IMR-90 (cell line): ENCODE results near the gene UNC13B. TPM values are rescaled to one million over a fixed set of nuclear protein-coding genes. Genes with fewer than 3 reads are reported as not detected.

ENCODE experiments used
- ATAC-seq: fragments of 200-7000 bp; cut with Tn5 transposase; 2 replicates; pipeline ENCODE4 v1.9.1; 2020; ENCODE audit warnings: low read depth, mild to moderate bottlenecking, moderate library complexity
- Bru-seq: library from RNA; stranded (reverse); fragments of 400-500 nt; gene quantifications from one replicate; lab custom pipeline; 2021; lab: Mats Ljungman, UMichigan
- BruChase-seq, 2 experiments: library from RNA; stranded (reverse); fragments of 400-500 nt; gene quantifications; one replicate each; lab custom pipeline; 2021; lab: Mats Ljungman, UMichigan
- BruUV-seq: library from RNA; stranded (reverse); fragments of 400-500 nt; replicated peaks from 2 replicates; lab custom pipeline; 2021; lab: Mats Ljungman, UMichigan
- CTCF ChIA-PET: fragments of 300-600 bp; formaldehyde crosslinking; extraction: SDS; loops from one replicate; lab custom pipeline; 2021; ENCODE audit warnings: antibody characterized with exemption; lab: Yijun Ruan, JAX
- POLR2A ChIA-PET: fragments of 300-600 bp; sonication (Branson Sonifier 250); formaldehyde crosslinking; loops from one replicate; lab custom pipeline; 2022; ENCODE audit warnings: antibody characterized with exemption; ENCODE audit not compliant: unreplicated experiment; lab: Charles Lee
- DNase-seq: peaks from one replicate; pipeline ENCODE4 v3.0.0; 2013
- H2AFZ ChIP-seq: replicated peaks from 2 replicates; pipeline ENCODE3; 2013; ENCODE audit warnings: low read length, mild to moderate bottlenecking; ENCODE audit not compliant: poor library complexity
- H2AK5ac ChIP-seq: 2 replicates; pipeline ENCODE4 v1.6.1; 2013; ENCODE audit warnings: low read depth, low read length, inconsistent platforms
- H2AK9ac ChIP-seq: replicated peaks from 2 replicates; pipeline ENCODE3; 2013; ENCODE audit warnings: mild to moderate bottlenecking, low read depth, low read length, moderate library complexity; ENCODE audit not compliant: poor library complexity
- H2BK120ac ChIP-seq: 2 replicates; pipeline ENCODE4 v1.6.1; 2013; ENCODE audit warnings: low read depth, low read length, inconsistent platforms
- H2BK15ac ChIP-seq: 3 replicates; pipeline ENCODE4 v1.6.1; 2013; ENCODE audit warnings: low read depth, low read length, inconsistent platforms
- H2BK20ac ChIP-seq: 2 replicates; pipeline ENCODE4 v1.6.1; 2013; ENCODE audit warnings: low read depth, mild to moderate bottlenecking, inconsistent platforms, low read length, moderate library complexity
- H2BK5ac ChIP-seq: 2 replicates; pipeline ENCODE4 v1.6.1; 2013; ENCODE audit warnings: mild to moderate bottlenecking, low read depth, low read length, inconsistent platforms; ENCODE audit not compliant: poor library complexity, severe bottlenecking
- H3K14ac ChIP-seq: replicated peaks from 2 replicates; pipeline ENCODE4 v1.6.1; 2013; ENCODE audit warnings: low read depth, low read length, inconsistent platforms
- H3K18ac ChIP-seq: 2 replicates; pipeline ENCODE4 v1.6.1; 2013; ENCODE audit warnings: low read depth, low read length, control low read depth
- H3K23ac ChIP-seq: 2 replicates; pipeline ENCODE4 v1.6.1; 2013; ENCODE audit warnings: low read depth, low read length, inconsistent platforms
- H3K27ac ChIP-seq: 2 replicates; pipeline ENCODE4 v1.5.1; 2013; ENCODE audit warnings: mild to moderate bottlenecking, control low read depth, low read length; ENCODE audit not compliant: insufficient read depth
- H3K27me3 ChIP-seq: 2 replicates; pipeline ENCODE4 v1.6.1; 2013; ENCODE audit warnings: low read length; ENCODE audit not compliant: control insufficient read depth, insufficient read depth
- H3K36me3 ChIP-seq: 2 replicates; pipeline ENCODE4 v1.6.1; 2013; ENCODE audit warnings: low read length, mixed read lengths; ENCODE audit not compliant: control insufficient read depth, insufficient read depth
- H3K4ac ChIP-seq: 2 replicates; pipeline ENCODE4 v1.6.1; 2013; ENCODE audit warnings: low read depth, low read length, inconsistent platforms
- H3K4me1 ChIP-seq: 2 replicates; pipeline ENCODE4 v1.6.1; 2013; ENCODE audit warnings: low read length, mixed read lengths; ENCODE audit not compliant: control insufficient read depth, insufficient read depth
- H3K4me2 ChIP-seq: 2 replicates; pipeline ENCODE4 v1.6.1; 2013; ENCODE audit warnings: low read depth, mild to moderate bottlenecking, control low read depth, low read length, moderate library complexity
- H3K4me3 ChIP-seq: 2 replicates; pipeline ENCODE4 v1.5.1; 2013; ENCODE audit warnings: low read depth, mild to moderate bottlenecking, control low read depth, low read length, moderate library complexity; ENCODE audit not compliant: insufficient read depth
- H3K56ac ChIP-seq: 2 replicates; pipeline ENCODE4 v1.6.1; 2013; ENCODE audit warnings: low read length, inconsistent platforms; ENCODE audit not compliant: insufficient read depth; ENCODE audit errors: extremely low read depth
- H3K79me1 ChIP-seq, 2 experiments: 2 replicates each; pipeline ENCODE4 v1.6.1; 2013; ENCODE audit warnings: low read length in 2 of 2, inconsistent platforms in 1 of 2, low read depth in 1 of 2
- H3K9ac ChIP-seq: 2 replicates; pipeline ENCODE4 v1.6.1; 2013; ENCODE audit warnings: low read depth, low read length, control low read depth
- H3K9me1 ChIP-seq: 2 replicates; pipeline ENCODE4 v1.6.1; 2013; ENCODE audit warnings: low read length, inconsistent platforms; ENCODE audit not compliant: insufficient read depth
- H3K9me3 ChIP-seq: 2 replicates; pipeline ENCODE4 v1.6.1; 2013; ENCODE audit warnings: low read length; ENCODE audit not compliant: control insufficient read depth, insufficient read depth
- H4K20me1 ChIP-seq: 2 replicates; pipeline ENCODE4 v1.6.1; 2013; ENCODE audit warnings: low read length, inconsistent platforms; ENCODE audit not compliant: insufficient read depth
- H4K5ac ChIP-seq: 2 replicates; pipeline ENCODE4 v1.6.1; 2013; ENCODE audit warnings: mild to moderate bottlenecking, low read depth, low read length, control low read depth
- H4K8ac ChIP-seq, 2 experiments: 2 replicates each; pipeline ENCODE4 v1.6.1; 2013; ENCODE audit warnings: low read depth in 2 of 2, low read length in 2 of 2, control low read depth in 1 of 2, inconsistent platforms in 1 of 2
- H4K91ac ChIP-seq: 2 replicates; pipeline ENCODE4 v1.6.1; 2013; ENCODE audit warnings: low read depth, low read length, inconsistent platforms; ENCODE audit not compliant: insufficient read depth
- BHLHE40 ChIP-seq: fragments of 150-350 bp; IDR thresholded peaks from 2 replicates; pipeline ENCODE4 v1.6.1; 2016; ENCODE audit warnings: mild to moderate bottlenecking, low read depth, low read length
- CTCF ChIP-seq: conservative IDR thresholded peaks from 2 replicates; pipeline ENCODE4 v1.5.1; 2012; ENCODE audit warnings: mild to moderate bottlenecking, low read depth, low read length, improper control_type of control experiment
- ELK1 ChIP-seq: fragments of 150-350 bp; IDR thresholded peaks from 2 replicates; pipeline ENCODE4 v1.6.1; 2016; ENCODE audit warnings: low read depth, mild to moderate bottlenecking, low read length, moderate library complexity, borderline replicate concordance
- MAZ ChIP-seq: IDR thresholded peaks from 2 replicates; pipeline ENCODE4 v1.6.1; 2012; ENCODE audit warnings: low read depth, mild to moderate bottlenecking, low read length, improper control_type of control experiment, moderate library complexity, borderline replicate concordance
- MXI1 ChIP-seq: IDR thresholded peaks from 2 replicates; pipeline ENCODE4 v1.6.1; 2012; ENCODE audit warnings: low read depth, mild to moderate bottlenecking, low read length, moderate library complexity, borderline replicate concordance
- NFE2L2 ChIP-seq: fragments of 150-350 bp; IDR thresholded peaks from 2 replicates; pipeline ENCODE4 v1.6.1; 2016; ENCODE audit warnings: low read depth, mild to moderate bottlenecking, low read length
- POLR2A ChIP-seq: IDR thresholded peaks from 2 replicates; pipeline ENCODE4 v1.6.1; 2012; ENCODE audit warnings: mild to moderate bottlenecking, low read depth, low read length
- RFX5 ChIP-seq: IDR thresholded peaks from 2 replicates; pipeline ENCODE4 v1.8.0; 2012; ENCODE audit warnings: low read depth, mild to moderate bottlenecking, low read length, moderate library complexity
- USF2 ChIP-seq: fragments of 150-350 bp; IDR thresholded peaks from 2 replicates; pipeline ENCODE4 v1.6.1; 2017; ENCODE audit warnings: mild to moderate bottlenecking, antibody characterized with exemption, low read length, low read depth
- WGBS, 2 experiments: methylation state at CpG; one replicate each; pipeline versions ENCODE4 v1.1.5 to v1.1.7; 2013; ENCODE audit warnings: missing lambda C conversion rate in 2 of 2; ENCODE audit not compliant: insufficient read length in 1 of 2; ENCODE audit errors: extremely low coverage in 2 of 2; 5-methylcytosine and 5-hydroxymethylcytosine counted together
- dilution Hi-C: fragments of 300-500 bp; cut with HindIII; formaldehyde crosslinking; loops from one replicate; pipeline ENCODE4 v1.14.3; 2018; ENCODE audit warnings: low sequenced_read_pairs; ENCODE audit not compliant: unreplicated experiment
- in situ Hi-C: fragments of 300-500 bp; cut with MboI; formaldehyde crosslinking; loops from 3 replicates; pipeline ENCODE4 v1.14.3; 2019; ENCODE audit warnings: low sequenced_read_pairs, inconsistent platforms, mixed read lengths
- intact Hi-C: fragments of 100-400 bp; cut with micrococcal nuclease; formaldehyde crosslinking; loops from 2 replicates; pipeline ENCODE4 v1.10.0; 2022
- long read RNA-seq: library from polyadenylated mRNA; unstranded; transcript quantifications from one replicate; pipeline ENCODE4 v2.0.0, GENCODE V29; 2021; ENCODE audit not compliant: unreplicated experiment
- polyA plus RNA-seq, 3 experiments: library from polyadenylated mRNA; depleted of rRNA; stranded (reverse); fragments of >200 nt; gene quantifications; 2 replicates each; pipeline ENCODE4 v1.2.3, GENCODE V29; 2012; ENCODE audit warnings: low replicate concordance in 1 of 3
- total RNA-seq: library from RNA; depleted of rRNA; stranded (reverse); fragments of >200 nt; gene quantifications from 2 replicates; pipeline ENCODE4 v1.2.3, GENCODE V29; 2012; rRNA removed

The UNC13B gene
- total RNA-seq: 12.2 and 14.3 TPM in 2 replicates
- 6.5 and 7.5 TPM in 2 replicates for polyA plus RNA-seq (2012; rRNA removed)
- 3.4 and 4.6 TPM in 2 replicates for polyA plus RNA-seq (2012; cell fraction: cytosol; rRNA removed)
- polyA plus RNA-seq (2012; cell fraction: nucleus; rRNA removed; ENCODE audit: low replicate concordance): 9.3 and 18.2 TPM in 2 replicates
- percentile 54 among the genes with signal in this experiment for Bru-seq, nascent RNA
- percentile 51 among the genes with signal in this experiment for BruChase-seq, experiment 1, labeled RNA remaining after a 6-hour chase
- BruChase-seq, experiment 2, labeled RNA remaining after a 2-hour chase: percentile 50 among the genes with signal in this experiment
- long read RNA-seq, partial matches to known transcripts: 7 of 8 reads
- long read RNA-seq, other reads (novel, unspliced or antisense): 1 of 8 reads

- Histone ChIP-seq H3K9me3 (no peaks in the 10 kb centered on the region), H2AK5ac (0 out of 2 replicates have a peak within 1 kb of the TSS, but pooled peaks have one; percentile 25), H3K18ac (peak within 1 kb of the TSS; percentile 26; the same call in 1 of the 2 replicates), H2BK20ac (peak within 1 kb of the TSS; percentile 21; the same call in 1 of the 2 replicates), H3K4me1 (no peaks in the 10 kb centered on the region), H3K23ac (peak within 1 kb of the TSS; percentile 98), H4K91ac (peak within 1 kb of the TSS; percentile 47; the same call in 1 of the 2 replicates), H3K79me1 (peaks cover 10 to 18% of the 10 kb centered on the region in 2 experiments; a peak in 3 of 4 replicates), H3K56ac (peak within 1 kb of the TSS; percentile 77; the same call in 1 of the 2 replicates), H4K5ac (peak within 1 kb of the TSS; percentile 58; the same call in 1 of the 2 replicates), H2BK5ac (peak within 1 kb of the TSS; percentile 78), H2AFZ (peak within 1 kb of the TSS; percentile 99), H4K20me1 (no peaks in the 10 kb centered on the region), H3K4ac (peak within 1 kb of the TSS; percentile 66), H2BK15ac (peak within 1 kb of the TSS; percentile 24; the same call in 1 of the 3 replicates), H3K27me3 (no peaks in the 10 kb centered on the region), H3K36me3 (no peaks in the 10 kb centered on the region), H3K4me2 (peak within 1 kb of the TSS; percentile 90), H3K4me3 (peak within 1 kb of the TSS; percentile 77), H3K9me1 (no peaks in the 10 kb centered on the region; the same call in 1 of the 2 replicates), H3K9ac (peak within 1 kb of the TSS; percentile 56), H2BK120ac (peak within 1 kb of the TSS; percentile 74), H4K8ac (peak within 1 kb of the TSS; percentile 62 to 88), H3K27ac (peak within 1 kb of the TSS; percentile 52), H2AK9ac (peak within 1 kb of the TSS; percentile 96), H3K14ac (peak within 1 kb of the TSS; percentile 85)
- dilution Hi-C loops: no loop called here
- intact Hi-C loops: loop anchor here (1.0 kb wide), 1 partner anchor 46 kb away; no protein-coding TSS in a partner anchor
- ChIA-PET POLR2A (interaction anchor here (0.5 to 0.7 kb wide), 7 partner anchors 24 to 661 kb away, joined by 3 to 19 read pairs (median 4); no protein-coding TSS in a partner anchor), CTCF (interaction anchor here (1.3 kb wide), 1 partner anchor 9 kb away, joined by 4 read pairs; no protein-coding TSS in a partner anchor)
- WGBS, 2 experiments: 1% methylated on average over 24 of the region's 70 CpGs; no CpG with 5 or more reads in 1 of the 2 experiments
- no TSS peak for BruUV-seq
- in situ Hi-C loops: no loop called here
- ATAC-seq: peak; percentile 99
- peak; percentile 83 for DNase-seq
- TF ChIP-seq USF2 (no peak), CTCF (0 out of 2 replicates have a peak, but pooled peaks have one; percentile 8), BHLHE40 (no peak), MAZ (peak; percentile 63; the same call in 1 of the 2 replicates), MXI1 (peak; percentile 14; the same call in 1 of the 2 replicates), NFE2L2 (no peak), RFX5 (no peak), ELK1 (no peak), POLR2A (peak; percentile 45; the same call in 1 of the 2 replicates)
Observed at GRCh38 chr9:35161713-35162604, at the start of gene UNC13B. Gene UNC13B, plus strand, starts transcription at chr9:35162009. Its CDS starts 275 bp downstream, at chr9:35162284.
